Naive B cell (primary cell): ENCODE data around the gene CDC25A. TPM values are rescaled to one million over a fixed set of nuclear protein-coding genes. Genes with fewer than 3 reads are reported as not detected.

Experiments used
- ATAC-seq, 2 donors: fragments of 150-1000 bp; cut with Tn5 transposase; 2 replicates each; pipeline ENCODE4 v1.10.0; 2021; ENCODE audit warnings: low read depth in 2 of 2, mild to moderate bottlenecking in 2 of 2, moderate library complexity in 2 of 2
- DNase-seq: peaks from one replicate; pipeline ENCODE4 v3.0.0; 2022
- H3K27ac Mint-ChIP-seq, 6 donors: one replicate each; pipeline ENCODE4 v1.8.0; 2020 to 2022; ENCODE audit warnings: mild to moderate bottlenecking in 6 of 6, mixed read lengths in 6 of 6, moderate library complexity in 5 of 6, inconsistent platforms in 2 of 6
- H3K27me3 Mint-ChIP-seq, 3 donors: one replicate each; pipeline ENCODE4 v1.8.0; 2021 to 2022; ENCODE audit warnings: mixed read lengths in 3 of 3, mild to moderate bottlenecking in 1 of 3
- H3K36me3 Mint-ChIP-seq, 2 donors: one replicate each; pipeline ENCODE4 v1.8.0; 2020 to 2022; ENCODE audit warnings: mixed read lengths in 2 of 2, inconsistent platforms in 1 of 2, mild to moderate bottlenecking in 1 of 2
- H3K4me1 Mint-ChIP-seq, 3 donors: one replicate each; pipeline ENCODE4 v1.8.0; 2020 to 2022; ENCODE audit warnings: mixed read lengths in 3 of 3, inconsistent platforms in 1 of 3, mild to moderate bottlenecking in 1 of 3, moderate library complexity in 1 of 3
- H3K4me3 Mint-ChIP-seq, 8 donors: one replicate each; pipeline ENCODE4 v1.8.0; 2020 to 2022; ENCODE audit warnings: mild to moderate bottlenecking in 8 of 8, mixed read lengths in 8 of 8, moderate library complexity in 8 of 8, inconsistent platforms in 2 of 8
- H3K9me3 Mint-ChIP-seq, 7 donors: one replicate each; pipeline ENCODE4 v1.8.0; 2020 to 2022; ENCODE audit warnings: mixed read lengths in 7 of 7, mild to moderate bottlenecking in 5 of 7, inconsistent platforms in 2 of 7, moderate library complexity in 1 of 7
- polyA plus RNA-seq, 6 donors: library from polyadenylated mRNA; unstranded; fragments of 300-500 nt; fragmentation: Illumina TruSeq; gene quantifications; one replicate each; pipeline ENCODE4 v1.2.3, GENCODE V29; 2021; ENCODE audit warnings: low read depth in 6 of 6

Gene CDC25A
- polyA plus RNA-seq, 6 donors from 2014 or later = not detected

- Mint-ChIP-seq H3K27me3 (peaks cover 12 to 14% (median 12%) of the 10 kb centered on the region in 3 donors), H3K36me3 (peaks cover 0 to 8% of the 10 kb centered on the region in 2 donors), H3K4me1 (peaks cover 13 to 18% (median 14%) of the 10 kb centered on the region in 3 donors), H3K27ac (peak overlapping the region in 2 of 6 donors; percentile 57 to 72), H3K4me3 (peak overlapping the region; percentile 91 to 97 (median 96)), H3K9me3 (no peaks in the 10 kb centered on the region)
- DNase-seq (no peak), ATAC-seq (peak in 1 of 2 donors; percentile 2)
Measured at GRCh38 chr3:48187579-48188265, 495 bp downstream of the CDC25A start.

GRCh38 chr3:48187301-48187578, 977 bp downstream of the CDC25A start:
- Mint-ChIP-seq H3K9me3 (no peaks in the 10 kb centered on the region), H3K4me3 (peak overlapping the region; percentile 69 to 97 (median 86)), H3K4me1 (peaks cover 13 to 18% (median 14%) of the 10 kb centered on the region in 3 donors), H3K36me3 (peaks cover 0 to 8% of the 10 kb centered on the region in 2 donors), H3K27ac (no peak overlapping the region), H3K27me3 (peaks cover 12 to 14% (median 12%) of the 10 kb centered on the region in 3 donors)
- DNase-seq = no peak
- ATAC-seq = no peak

- peak overlapping the region in 1 of 6 donors; percentile 88 for H3K27ac Mint-ChIP-seq
- H3K4me3 Mint-ChIP-seq = peak overlapping the region; percentile 69 to 97 (median 86)
- peaks cover 13 to 18% (median 14%) of the 10 kb centered on the region in 3 donors for H3K4me1 Mint-ChIP-seq
- H3K27me3 Mint-ChIP-seq = peaks cover 12 to 14% (median 12%) of the 10 kb centered on the region in 3 donors
- ATAC-seq (no peak), DNase-seq (no peak)
- no peaks in the 10 kb centered on the region for H3K9me3 Mint-ChIP-seq
- H3K36me3 Mint-ChIP-seq = peaks cover 0 to 8% of the 10 kb centered on the region in 2 donors
Measured at GRCh38 chr3:48186631-48187300, 1.5 kb downstream of the CDC25A start.

GRCh38 chr3:48185129-48185528, 3.1 kb downstream of the CDC25A start:
- peak overlapping the region in 1 of 8 donors; percentile 68 for H3K4me3 Mint-ChIP-seq
- H3K27me3 Mint-ChIP-seq = peaks cover 12 to 14% (median 12%) of the 10 kb centered on the region in 3 donors
- H3K4me1 Mint-ChIP-seq = peaks cover 13 to 18% (median 14%) of the 10 kb centered on the region in 3 donors
- ATAC-seq (no peak), DNase-seq (no peak)
- peaks cover 0 to 8% of the 10 kb centered on the region in 2 donors for H3K36me3 Mint-ChIP-seq
- no peaks in the 10 kb centered on the region for H3K9me3 Mint-ChIP-seq
- H3K27ac Mint-ChIP-seq = no peak overlapping the region

GRCh38 chr3:48184299-48184698, 3.9 kb downstream of the CDC25A start:
- Mint-ChIP-seq H3K36me3 (peaks cover 0 to 8% of the 10 kb centered on the region in 2 donors), H3K4me3 (no peak overlapping the region), H3K27me3 (peaks cover 12 to 14% (median 12%) of the 10 kb centered on the region in 3 donors), H3K9me3 (no peaks in the 10 kb centered on the region), H3K4me1 (peaks cover 13 to 18% (median 14%) of the 10 kb centered on the region in 3 donors), H3K27ac (no peak overlapping the region)
- ATAC-seq (no peak), DNase-seq (no peak)

- H3K36me3 Mint-ChIP-seq = no peaks in the 10 kb centered on the region
- H3K27me3 Mint-ChIP-seq = no peaks in the 10 kb centered on the region
- H3K4me1 Mint-ChIP-seq = no peaks in the 10 kb centered on the region
- ATAC-seq = no peak
- no peak for DNase-seq
- H3K27ac Mint-ChIP-seq = no peak overlapping the region
- H3K4me3 Mint-ChIP-seq = no peak overlapping the region
- H3K9me3 Mint-ChIP-seq = no peaks in the 10 kb centered on the region
Measured at GRCh38 chr3:48180531-48181253, 7.5 kb downstream of the CDC25A start.

GRCh38 chr3:48180021-48180420, 8.2 kb downstream of the CDC25A start:
- no peaks in the 10 kb centered on the region for H3K27me3 Mint-ChIP-seq
- no peak overlapping the region for H3K4me3 Mint-ChIP-seq
- peak overlapping the region in 1 of 6 donors; percentile 44 for H3K27ac Mint-ChIP-seq
- no peaks in the 10 kb centered on the region for H3K36me3 Mint-ChIP-seq
- H3K9me3 Mint-ChIP-seq = no peaks in the 10 kb centered on the region
- ATAC-seq (no peak), DNase-seq (no peak)
- no peaks in the 10 kb centered on the region for H3K4me1 Mint-ChIP-seq

- Mint-ChIP-seq H3K4me1 (no peaks in the 10 kb centered on the region), H3K4me3 (no peak overlapping the region), H3K9me3 (no peaks in the 10 kb centered on the region), H3K27me3 (no peaks in the 10 kb centered on the region), H3K27ac (no peak overlapping the region), H3K36me3 (no peaks in the 10 kb centered on the region)
- ATAC-seq (no peak), DNase-seq (no peak)
Measured at GRCh38 chr3:48178072-48178471, 10.1 kb downstream of the CDC25A start.

- Mint-ChIP-seq H3K27me3 (no peaks in the 10 kb centered on the region), H3K4me1 (no peaks in the 10 kb centered on the region), H3K9me3 (no peaks in the 10 kb centered on the region), H3K36me3 (no peaks in the 10 kb centered on the region), H3K4me3 (no peak overlapping the region), H3K27ac (no peak overlapping the region)
- ATAC-seq (no peak), DNase-seq (peak; percentile 15)
Measured at GRCh38 chr3:48157950-48158376, 30.3 kb downstream of the CDC25A start.

GRCh38 chr3:48157202-48157840, 30.9 kb downstream of the CDC25A start:
- H3K27ac Mint-ChIP-seq = peak overlapping the region in 1 of 6 donors; percentile 72
- H3K36me3 Mint-ChIP-seq = no peaks in the 10 kb centered on the region
- no peak for DNase-seq
- H3K4me1 Mint-ChIP-seq = no peaks in the 10 kb centered on the region
- no peak overlapping the region for H3K4me3 Mint-ChIP-seq
- no peaks in the 10 kb centered on the region for H3K9me3 Mint-ChIP-seq
- no peaks in the 10 kb centered on the region for H3K27me3 Mint-ChIP-seq
- ATAC-seq = no peak

GRCh38 chr3:48156163-48156562, 32.1 kb downstream of the CDC25A start:
- Mint-ChIP-seq H3K4me1 (no peaks in the 10 kb centered on the region), H3K9me3 (no peaks in the 10 kb centered on the region), H3K27me3 (no peaks in the 10 kb centered on the region), H3K27ac (no peak overlapping the region), H3K36me3 (no peaks in the 10 kb centered on the region), H3K4me3 (no peak overlapping the region)
- no peak for DNase-seq
- no peak for ATAC-seq

- no peaks in the 10 kb centered on the region for H3K4me1 Mint-ChIP-seq
- no peaks in the 10 kb centered on the region for H3K9me3 Mint-ChIP-seq
- DNase-seq (no peak), ATAC-seq (no peak)
- H3K4me3 Mint-ChIP-seq = no peak overlapping the region
- no peak overlapping the region for H3K27ac Mint-ChIP-seq
- no peaks in the 10 kb centered on the region for H3K27me3 Mint-ChIP-seq
- H3K36me3 Mint-ChIP-seq = no peaks in the 10 kb centered on the region
Measured at GRCh38 chr3:48155122-48155521, 33.1 kb downstream of the CDC25A start.

- no peaks in the 10 kb centered on the region for H3K27me3 Mint-ChIP-seq
- peak overlapping the region in 2 of 6 donors; percentile 31 to 82 for H3K27ac Mint-ChIP-seq
- ATAC-seq (no peak), DNase-seq (no peak)
- H3K36me3 Mint-ChIP-seq = no peaks in the 10 kb centered on the region
- H3K4me3 Mint-ChIP-seq = no peak overlapping the region
- no peaks in the 10 kb centered on the region for H3K9me3 Mint-ChIP-seq
- H3K4me1 Mint-ChIP-seq = no peaks in the 10 kb centered on the region
Measured at GRCh38 chr3:48151807-48152427, 36.3 kb downstream of the CDC25A start.
